ENCODE data around the gene LTF.

DNA sequence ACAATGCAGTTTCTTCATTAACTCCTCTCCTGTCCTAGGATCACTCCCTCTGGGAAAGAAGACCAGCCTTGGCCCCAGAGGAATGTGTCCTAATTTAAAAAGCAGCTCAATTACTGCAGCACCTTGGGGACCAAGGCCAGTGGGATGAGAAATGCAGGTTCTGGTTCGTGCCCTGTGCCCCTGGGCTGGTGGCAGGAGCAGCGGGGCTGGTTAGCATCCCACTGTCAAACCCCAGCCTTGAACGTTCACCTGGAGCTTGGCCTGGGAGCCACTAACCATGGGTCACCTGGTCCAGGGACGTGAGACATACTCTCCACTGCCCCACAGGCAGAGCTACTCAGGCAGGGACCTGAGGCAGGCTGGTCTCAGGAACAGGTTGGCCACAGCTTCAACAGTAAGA is 24.7 kb upstream of the LTF start:
- TF ChIP-seq GABPA (IDR thresholded peaks at IDR 0.05 in 1 of 2, conservative IDR thresholded peaks at IDR 0.05 in 1 of 2) (no peak), EGR1 (IDR thresholded peaks at IDR 0.05; ENCODE audit: low read depth in 2 of 2) (no peak), SP1 (IDR thresholded peaks at IDR 0.05) (no peak), CTCF (IDR thresholded peaks at IDR 0.05; ENCODE audit: low read depth, low read length, missing input control) (no peak), HNF4A (conservative IDR thresholded peaks at IDR 0.05) (no peak), RXRA (IDR thresholded peaks at IDR 0.05) (no peak), MAX (IDR thresholded peaks at IDR 0.05) (no peak), TAF1 (conservative IDR thresholded peaks at IDR 0.05) (no peak), JUND (IDR thresholded peaks at IDR 0.05) (no peak), YY1 (IDR thresholded peaks at IDR 0.05) (no peak)
- TF ChIP-seq, protein P1, sequence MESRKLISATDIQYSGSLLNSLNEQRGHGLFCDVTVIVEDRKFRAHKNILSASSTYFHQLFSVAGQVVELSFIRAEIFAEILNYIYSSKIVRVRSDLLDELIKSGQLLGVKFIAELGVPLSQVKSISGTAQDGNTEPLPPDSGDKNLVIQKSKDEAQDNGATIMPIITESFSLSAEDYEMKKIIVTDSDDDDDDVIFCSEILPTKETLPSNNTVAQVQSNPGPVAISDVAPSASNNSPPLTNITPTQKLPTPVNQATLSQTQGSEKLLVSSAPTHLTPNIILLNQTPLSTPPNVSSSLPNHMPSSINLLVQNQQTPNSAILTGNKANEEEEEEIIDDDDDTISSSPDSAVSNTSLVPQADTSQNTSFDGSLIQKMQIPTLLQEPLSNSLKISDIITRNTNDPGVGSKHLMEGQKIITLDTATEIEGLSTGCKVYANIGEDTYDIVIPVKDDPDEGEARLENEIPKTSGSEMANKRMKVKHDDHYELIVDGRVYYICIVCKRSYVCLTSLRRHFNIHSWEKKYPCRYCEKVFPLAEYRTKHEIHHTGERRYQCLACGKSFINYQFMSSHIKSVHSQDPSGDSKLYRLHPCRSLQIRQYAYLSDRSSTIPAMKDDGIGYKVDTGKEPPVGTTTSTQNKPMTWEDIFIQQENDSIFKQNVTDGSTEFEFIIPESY (IDR thresholded peaks at IDR 0.05) = no peak
